Measurements from ENCODE around the gene WIPF3.

Gene WIPF3

GRCh38 chr7:29918850-29919249, 112.5 kb downstream of the WIPF3 start:
- Histone ChIP-seq H3K4me2 (ENCODE audit: low read length) (no peak overlapping the region), H4K12ac (ENCODE audit: low read depth, low read length) (no peak overlapping the region)
- WGBS (ENCODE audit: extremely low coverage, insufficient coverage, insufficient read length), result no CpG with 5 or more reads among the region's 4 CpGs

DNA sequence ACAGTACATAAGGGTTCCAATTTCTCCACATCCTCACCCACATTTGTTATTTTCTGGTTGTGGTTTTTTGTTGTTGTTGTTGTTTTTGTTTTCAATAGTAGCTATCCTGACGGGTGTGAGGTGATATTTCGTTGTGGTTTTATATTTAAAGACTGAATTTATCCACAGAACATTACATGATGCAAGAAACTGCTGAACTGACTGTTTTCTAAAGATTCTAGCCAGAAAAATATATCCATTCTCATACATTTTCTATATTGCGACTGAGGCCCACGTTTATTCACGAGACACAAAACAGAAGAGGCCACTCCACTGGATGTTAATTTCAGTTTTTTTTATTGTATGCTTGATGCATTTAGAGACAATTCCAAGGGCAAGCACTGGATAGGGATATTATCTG, 113.5 kb downstream of the WIPF3 start:
- DNase-seq, result no peak
- Histone ChIP-seq H3K4me2 (ENCODE audit: low read length) (no peak overlapping the region), H2AK5ac (ENCODE audit: low read length) (no peak overlapping the region), H3K23ac (ENCODE audit: low read length) (no peak overlapping the region), H3K27ac (ENCODE audit: low read depth, low read length) (no peak overlapping the region), H3K4ac (ENCODE audit: low read depth, low read length) (no peak overlapping the region), H3K9ac (ENCODE audit: low read length) (no peak overlapping the region), H4K12ac (ENCODE audit: low read depth, low read length) (no peak overlapping the region), H4K91ac (ENCODE audit: low read depth, low read length) (no peak overlapping the region), H3K79me2 (ENCODE audit: control insufficient read depth, insufficient read depth, low read length, poor library complexity) (no peaks in the 10 kb centered on the region), H3K36me3 (ENCODE audit: control insufficient read depth in 1 of 2, insufficient read depth in 2 of 2, low read length in 2 of 2) (peaks cover 19 to 33% of the 10 kb centered on the region in 2 experiments), H2BK120ac (ENCODE audit: insufficient read depth, low read length, poor library complexity) (no peak overlapping the region), H3K4me3 (ENCODE audit: low read depth, low read length) (no peak overlapping the region), H3K79me1 (ENCODE audit: low read length) (no peaks in the 10 kb centered on the region), H3K27me3 (ENCODE audit: insufficient read depth, low read length) (no peaks in the 10 kb centered on the region), H3K14ac (ENCODE audit: low read length) (no peak overlapping the region), H3K18ac (ENCODE audit: low read length) (no peak overlapping the region), H2BK5ac (ENCODE audit: low read depth, low read length, poor library complexity) (no peak overlapping the region), H3K4me1 (ENCODE audit: control insufficient read depth in 1 of 2, insufficient read depth in 2 of 2, low read length in 2 of 2) (peaks cover 6% of the 10 kb centered on the region in 2 experiments), H4K8ac (ENCODE audit: low read depth, low read length) (no peak overlapping the region), H3K9me3 (ENCODE audit: insufficient read depth, low read depth, low read length) (no peaks in the 10 kb centered on the region), H2BK12ac (ENCODE audit: low read length) (no peak overlapping the region), H2AFZ (ENCODE audit: insufficient read depth, low read length, poor library complexity) (no peak overlapping the region)
- WGBS (ENCODE audit: extremely low coverage, insufficient coverage, insufficient read length), result no CpG with 5 or more reads among the region's 5 CpGs

More at GRCh38 chr7:29918850-29919249, 112.5 kb downstream of the WIPF3 start:
- Histone ChIP-seq H3K36me3 (ENCODE audit: control insufficient read depth in 1 of 2, insufficient read depth in 2 of 2, low read length in 2 of 2) (peaks cover 12 to 26% of the 10 kb centered on the region in 2 experiments), H3K79me1 (ENCODE audit: low read length) (no peaks in the 10 kb centered on the region), H3K9me3 (ENCODE audit: insufficient read depth, low read depth, low read length) (no peaks in the 10 kb centered on the region), H4K8ac (ENCODE audit: low read depth, low read length) (no peak overlapping the region), H3K4me3 (ENCODE audit: low read depth, low read length) (no peak overlapping the region), H3K4me1 (ENCODE audit: control insufficient read depth in 1 of 2, insufficient read depth in 2 of 2, low read length in 2 of 2) (peaks cover 3 to 6% of the 10 kb centered on the region in 2 experiments), H3K79me2 (ENCODE audit: control insufficient read depth, insufficient read depth, low read length, poor library complexity) (no peaks in the 10 kb centered on the region), H2AK5ac (ENCODE audit: low read length) (no peak overlapping the region), H2BK12ac (ENCODE audit: low read length) (no peak overlapping the region), H3K23ac (ENCODE audit: low read length) (no peak overlapping the region), H2BK120ac (ENCODE audit: insufficient read depth, low read length, poor library complexity) (no peak overlapping the region), H3K27ac (ENCODE audit: low read depth, low read length) (no peak overlapping the region), H4K91ac (ENCODE audit: low read depth, low read length) (no peak overlapping the region), H3K14ac (ENCODE audit: low read length) (no peak overlapping the region), H3K9ac (ENCODE audit: low read length) (no peak overlapping the region), H2AFZ (ENCODE audit: insufficient read depth, low read length, poor library complexity) (no peak overlapping the region), H3K27me3 (ENCODE audit: insufficient read depth, low read length) (no peaks in the 10 kb centered on the region), H3K18ac (ENCODE audit: low read length) (no peak overlapping the region), H3K4ac (ENCODE audit: low read depth, low read length) (no peak overlapping the region), H2BK5ac (ENCODE audit: low read depth, low read length, poor library complexity) (no peak overlapping the region)
- no peak for DNase-seq

DNA sequence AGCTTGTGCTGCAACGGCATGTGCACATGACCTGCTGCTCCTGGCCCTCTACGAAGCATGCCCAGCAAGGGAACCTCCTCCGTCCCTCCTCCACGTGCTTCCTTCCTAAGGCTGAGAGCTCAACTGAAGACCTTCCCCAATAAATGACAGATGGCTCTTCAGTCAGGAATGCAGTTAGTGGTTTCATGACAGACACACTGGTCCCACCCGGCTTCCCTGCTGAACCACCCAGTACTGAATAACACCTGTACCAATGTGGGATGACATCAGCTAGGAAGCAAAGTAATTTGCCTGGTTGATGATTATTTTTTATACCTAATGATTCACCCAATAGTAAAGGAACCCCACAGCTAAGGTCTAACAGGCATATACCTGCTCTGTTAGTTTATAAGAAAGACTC, 114.2 kb downstream of the WIPF3 start:
- no peak overlapping the region for H3K9ac ChIP-seq (ENCODE audit: low read length)
- H3K4me3 ChIP-seq (ENCODE audit: low read depth, low read length), result no peak overlapping the region
- H3K14ac ChIP-seq (ENCODE audit: low read length), result no peak overlapping the region
- H4K91ac ChIP-seq (ENCODE audit: low read depth, low read length), result no peak overlapping the region
- H3K27ac ChIP-seq (ENCODE audit: low read depth, low read length), result no peak overlapping the region
- no peak for DNase-seq
- no peak overlapping the region for H2BK120ac ChIP-seq (ENCODE audit: insufficient read depth, low read length, poor library complexity)
- WGBS (ENCODE audit: extremely low coverage, insufficient coverage, insufficient read length), result no CpG with 5 or more reads among the region's 5 CpGs
- H2AFZ ChIP-seq (ENCODE audit: insufficient read depth, low read length, poor library complexity), result no peak overlapping the region
- no peak overlapping the region for H4K8ac ChIP-seq (ENCODE audit: low read depth, low read length)
- H3K36me3 ChIP-seq (ENCODE audit: control insufficient read depth in 1 of 2, insufficient read depth in 2 of 2, low read length in 2 of 2), result peaks cover 19 to 36% of the 10 kb centered on the region in 2 experiments
- H3K27me3 ChIP-seq (ENCODE audit: insufficient read depth, low read length), result no peaks in the 10 kb centered on the region
- H3K79me1 ChIP-seq (ENCODE audit: low read length), result no peaks in the 10 kb centered on the region
- no peak overlapping the region for H2BK5ac ChIP-seq (ENCODE audit: low read depth, low read length, poor library complexity)
- H3K4me1 ChIP-seq (ENCODE audit: control insufficient read depth in 1 of 2, insufficient read depth in 2 of 2, low read length in 2 of 2), result peaks cover 4 to 6% of the 10 kb centered on the region in 2 experiments
- H4K12ac ChIP-seq (ENCODE audit: low read depth, low read length), result no peak overlapping the region
- no peak overlapping the region for H3K4me2 ChIP-seq (ENCODE audit: low read length)
- no peaks in the 10 kb centered on the region for H3K9me3 ChIP-seq (ENCODE audit: insufficient read depth, low read depth, low read length)
- H3K4ac ChIP-seq (ENCODE audit: low read depth, low read length), result no peak overlapping the region
- no peaks in the 10 kb centered on the region for H3K79me2 ChIP-seq (ENCODE audit: control insufficient read depth, insufficient read depth, low read length, poor library complexity)
- H2AK5ac ChIP-seq (ENCODE audit: low read length), result no peak overlapping the region
- H3K23ac ChIP-seq (ENCODE audit: low read length), result no peak overlapping the region
- H2BK12ac ChIP-seq (ENCODE audit: low read length), result no peak overlapping the region
- H3K18ac ChIP-seq (ENCODE audit: low read length), result no peak overlapping the region

DNA sequence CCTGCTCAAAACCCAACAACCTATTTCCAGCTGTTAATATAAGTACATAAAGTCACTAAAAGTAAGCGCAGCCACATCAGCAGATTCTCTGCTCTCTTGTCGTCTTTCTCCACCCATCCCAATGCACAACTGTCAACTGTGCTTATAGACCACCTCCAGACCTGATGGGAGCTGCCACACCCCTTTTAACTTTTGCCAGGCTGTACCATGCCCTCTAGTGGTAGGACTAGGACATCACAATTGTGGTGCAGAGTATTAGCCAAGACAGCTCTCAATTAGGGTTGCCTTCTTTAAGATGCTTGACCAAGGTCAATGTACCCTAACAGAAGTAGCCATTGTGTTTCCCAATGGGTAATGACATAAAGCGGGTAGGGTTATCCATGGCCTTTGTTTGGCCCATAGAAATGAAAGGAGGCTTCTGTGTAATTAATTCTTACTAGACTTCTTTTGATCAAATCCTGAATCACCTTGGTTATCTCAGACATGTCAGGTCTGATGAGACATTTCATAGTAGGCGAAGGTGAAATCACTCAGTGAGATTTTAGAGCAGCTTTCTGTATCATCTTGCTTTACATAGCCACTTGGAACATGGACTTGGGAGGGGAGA, 115.2 kb downstream of the WIPF3 start:
- H3K18ac ChIP-seq (ENCODE audit: low read length), result no peak overlapping the region
- no peak overlapping the region for H3K4me3 ChIP-seq (ENCODE audit: low read depth, low read length)
- no peak overlapping the region for H3K23ac ChIP-seq (ENCODE audit: low read length)
- no peak overlapping the region for H2BK5ac ChIP-seq (ENCODE audit: low read depth, low read length, poor library complexity)
- H3K14ac ChIP-seq (ENCODE audit: low read length), result no peak overlapping the region
- no peak overlapping the region for H3K4ac ChIP-seq (ENCODE audit: low read depth, low read length)
- no peak overlapping the region for H3K27ac ChIP-seq (ENCODE audit: low read depth, low read length)
- H3K9ac ChIP-seq (ENCODE audit: low read length), result no peak overlapping the region
- H3K4me1 ChIP-seq (ENCODE audit: control insufficient read depth in 1 of 2, insufficient read depth in 2 of 2, low read length in 2 of 2), result peaks cover 0 to 3% of the 10 kb centered on the region in 2 experiments
- no peaks in the 10 kb centered on the region for H3K9me3 ChIP-seq (ENCODE audit: insufficient read depth, low read depth, low read length)
- DNase-seq, result peak; percentile 62 to 84
- no peaks in the 10 kb centered on the region for H3K27me3 ChIP-seq (ENCODE audit: insufficient read depth, low read length)
- H2AK5ac ChIP-seq (ENCODE audit: low read length), result no peak overlapping the region
- no peak overlapping the region for H4K8ac ChIP-seq (ENCODE audit: low read depth, low read length)
- H3K36me3 ChIP-seq (ENCODE audit: control insufficient read depth in 1 of 2, insufficient read depth in 2 of 2, low read length in 2 of 2), result peaks cover 23 to 41% of the 10 kb centered on the region in 2 experiments
- no peak overlapping the region for H3K4me2 ChIP-seq (ENCODE audit: low read length)
- H4K12ac ChIP-seq (ENCODE audit: low read depth, low read length), result no peak overlapping the region
- no peak overlapping the region for H2BK120ac ChIP-seq (ENCODE audit: insufficient read depth, low read length, poor library complexity)
- no CpG with 5 or more reads among the region's 4 CpGs for WGBS (ENCODE audit: extremely low coverage, insufficient coverage, insufficient read length)
- no peak overlapping the region for H2BK12ac ChIP-seq (ENCODE audit: low read length)
- H2AFZ ChIP-seq (ENCODE audit: insufficient read depth, low read length, poor library complexity), result no peak overlapping the region
- H3K79me1 ChIP-seq (ENCODE audit: low read length), result no peaks in the 10 kb centered on the region
- no peaks in the 10 kb centered on the region for H3K79me2 ChIP-seq (ENCODE audit: control insufficient read depth, insufficient read depth, low read length, poor library complexity)
- no peak overlapping the region for H4K91ac ChIP-seq (ENCODE audit: low read depth, low read length)
